ENCODE data around the gene RFT1.

Gene RFT1

DNA sequence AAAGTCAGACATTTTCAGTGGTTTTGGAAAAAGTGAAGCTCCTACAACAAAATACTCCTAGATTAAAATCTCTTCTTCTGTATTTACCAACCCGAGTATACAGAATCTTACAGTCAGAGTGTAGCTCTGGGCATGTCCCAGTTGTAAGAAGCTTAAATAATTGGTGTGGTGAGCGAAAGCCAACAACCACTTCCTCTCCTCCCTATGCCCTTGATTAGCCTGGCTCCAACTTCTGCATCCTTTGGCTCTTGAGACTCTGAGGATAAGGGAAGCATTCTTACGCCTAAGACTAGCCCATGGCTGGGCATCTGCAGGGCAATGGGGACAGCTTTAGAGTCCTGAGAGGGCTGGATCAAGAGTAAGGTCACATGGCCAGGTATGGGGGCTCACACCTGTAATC lies 25.5 kb downstream of the RFT1 start:
- DNase-seq (ENCODE audit: extremely low read depth, low read depth), result no peak
- TF ChIP-seq, protein P1, sequence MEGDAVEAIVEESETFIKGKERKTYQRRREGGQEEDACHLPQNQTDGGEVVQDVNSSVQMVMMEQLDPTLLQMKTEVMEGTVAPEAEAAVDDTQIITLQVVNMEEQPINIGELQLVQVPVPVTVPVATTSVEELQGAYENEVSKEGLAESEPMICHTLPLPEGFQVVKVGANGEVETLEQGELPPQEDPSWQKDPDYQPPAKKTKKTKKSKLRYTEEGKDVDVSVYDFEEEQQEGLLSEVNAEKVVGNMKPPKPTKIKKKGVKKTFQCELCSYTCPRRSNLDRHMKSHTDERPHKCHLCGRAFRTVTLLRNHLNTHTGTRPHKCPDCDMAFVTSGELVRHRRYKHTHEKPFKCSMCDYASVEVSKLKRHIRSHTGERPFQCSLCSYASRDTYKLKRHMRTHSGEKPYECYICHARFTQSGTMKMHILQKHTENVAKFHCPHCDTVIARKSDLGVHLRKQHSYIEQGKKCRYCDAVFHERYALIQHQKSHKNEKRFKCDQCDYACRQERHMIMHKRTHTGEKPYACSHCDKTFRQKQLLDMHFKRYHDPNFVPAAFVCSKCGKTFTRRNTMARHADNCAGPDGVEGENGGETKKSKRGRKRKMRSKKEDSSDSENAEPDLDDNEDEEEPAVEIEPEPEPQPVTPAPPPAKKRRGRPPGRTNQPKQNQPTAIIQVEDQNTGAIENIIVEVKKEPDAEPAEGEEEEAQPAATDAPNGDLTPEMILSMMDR (IDR thresholded peaks at IDR 0.05; ENCODE audit: low read depth, low read length), result no peak

GRCh38 chr3:53103397-53104296 lies 26.6 kb downstream of the RFT1 start:
- TF ChIP-seq, protein P1 (IDR thresholded peaks at IDR 0.05; ENCODE audit: low read depth, low read length), result no peak

DNA sequence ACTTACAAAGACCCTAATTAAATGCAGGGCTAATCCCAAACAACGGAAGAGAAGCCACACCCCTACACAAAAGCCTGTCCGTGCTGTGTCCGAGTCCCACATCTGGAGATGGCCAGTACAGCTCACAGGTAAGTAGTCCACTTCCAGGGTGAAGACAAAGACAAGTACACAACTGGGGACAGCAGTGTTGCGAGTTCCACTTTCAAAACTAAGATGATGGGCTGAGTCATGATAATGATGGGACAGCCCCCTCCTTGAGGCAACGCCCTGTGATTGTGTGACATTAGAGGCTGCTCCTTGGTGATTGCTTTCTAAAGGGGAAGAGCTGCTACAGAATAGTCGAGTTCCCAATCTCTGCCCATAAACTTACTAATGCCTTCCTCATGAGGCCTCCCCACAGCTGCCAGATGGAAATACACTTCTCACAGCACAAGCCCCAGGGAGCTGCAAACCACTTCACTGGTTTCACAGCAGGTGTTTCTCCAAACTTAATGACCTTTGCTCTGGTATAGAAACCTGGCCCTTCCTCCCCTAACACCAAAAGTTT lies 27.6 kb downstream of the RFT1 start:
- no peak for DNase-seq (ENCODE audit: extremely low read depth, low read depth)
- TF ChIP-seq, protein P1 (IDR thresholded peaks at IDR 0.05; ENCODE audit: low read depth, low read length), result no peak

More at GRCh38 chr3:53103397-53104296, 26.6 kb downstream of the RFT1 start:
- DNase-seq (ENCODE audit: extremely low read depth, low read depth), result no peak

DNA sequence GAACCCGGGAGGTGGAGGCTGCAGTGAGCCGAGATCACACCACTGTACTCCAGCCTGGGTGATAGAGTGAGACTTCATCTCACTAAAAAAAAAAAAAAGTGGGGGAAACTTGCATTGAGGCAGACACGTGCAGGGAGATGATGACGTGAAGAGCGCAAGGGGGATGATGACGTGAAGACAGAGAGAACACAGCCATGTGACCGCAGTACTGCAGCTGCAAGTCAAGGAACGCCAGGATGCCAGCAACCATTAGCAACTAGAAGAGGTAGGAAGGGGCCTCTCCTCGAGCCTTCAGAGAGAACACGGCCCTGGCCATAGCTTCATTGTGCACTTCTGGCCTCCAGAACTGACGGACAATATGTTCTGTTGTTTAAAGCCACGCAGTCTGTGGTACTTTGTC lies 28.3 kb downstream of the RFT1 start:
- TF ChIP-seq, protein P1 (IDR thresholded peaks at IDR 0.05; ENCODE audit: low read depth, low read length), result no peak
- no peak for DNase-seq (ENCODE audit: extremely low read depth, low read depth)

DNA sequence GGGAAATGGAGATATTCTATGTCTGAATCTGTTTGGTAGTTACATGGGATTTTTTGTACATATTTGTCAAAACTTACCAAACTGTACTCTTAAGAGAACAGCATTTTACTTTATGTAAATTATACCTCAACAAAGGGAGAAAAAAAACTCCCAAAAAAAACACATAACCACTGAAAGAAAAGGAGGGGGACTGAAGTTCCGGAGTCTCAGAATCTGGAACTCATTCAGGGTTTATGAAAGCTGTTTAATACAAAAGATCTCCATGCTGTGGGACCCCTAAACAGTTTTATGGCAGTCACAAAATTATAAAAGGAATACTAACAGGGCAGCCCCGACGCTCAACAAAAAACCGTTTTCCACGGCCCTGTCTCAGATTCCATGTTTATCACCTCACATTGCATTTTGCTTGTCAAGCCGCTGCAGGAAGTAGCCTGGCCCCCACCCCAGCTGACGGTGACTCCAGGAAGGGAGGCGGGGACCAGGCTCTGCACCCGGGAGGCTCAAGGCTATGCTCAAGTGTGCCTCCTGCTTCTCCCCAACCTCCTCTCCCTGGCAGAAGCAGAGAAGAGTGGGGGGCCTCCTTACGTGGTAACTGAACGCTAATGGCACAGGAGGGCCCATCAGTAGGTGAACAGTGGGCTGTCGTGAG lies 29.3 kb downstream of the RFT1 start:
- no peak for DNase-seq (ENCODE audit: extremely low read depth, low read depth)
- TF ChIP-seq, protein P1 (IDR thresholded peaks at IDR 0.05; ENCODE audit: low read depth, low read length), result no peak

- TF ChIP-seq, protein P1 (IDR thresholded peaks at IDR 0.05; ENCODE audit: low read depth, low read length), result no peak
- no peak for DNase-seq (ENCODE audit: extremely low read depth, low read depth)
Observed at GRCh38 chr3:53097887-53098286, 32.3 kb downstream of the RFT1 start.

DNA sequence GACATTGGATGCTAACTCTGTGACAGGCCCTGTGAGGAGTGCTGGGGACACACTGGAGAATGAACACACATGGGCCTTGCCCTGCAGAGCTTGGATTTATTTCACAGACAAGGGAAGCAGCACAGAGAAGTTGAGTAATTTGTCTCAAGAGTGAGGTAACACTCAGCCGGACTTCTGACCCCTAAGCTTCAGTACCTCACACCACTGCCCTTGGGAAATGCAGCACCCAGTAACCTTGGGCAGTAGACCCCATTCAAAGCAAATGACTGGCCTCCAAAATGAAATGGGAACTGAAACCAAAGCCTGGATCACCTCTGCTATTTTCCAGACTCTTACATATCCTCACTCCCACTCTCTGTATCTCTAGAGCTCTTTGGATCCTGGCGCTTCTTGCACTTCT lies 37.3 kb downstream of the RFT1 start:
- DNase-seq (ENCODE audit: extremely low read depth, low read depth), result no peak
- TF ChIP-seq, protein P1 (IDR thresholded peaks at IDR 0.05; ENCODE audit: low read depth, low read length), result no peak
